GM12801 (cell line): ENCODE results near the gene SRXN1.

Experiments
- CTCF ChIP-seq: IDR thresholded peaks from one replicate; pipeline ENCODE4 v1.5.1; 2011; ENCODE audit warnings: control low read depth; ENCODE audit not compliant: insufficient read length; ENCODE audit errors: extremely low read depth

The SRXN1 gene

DNA sequence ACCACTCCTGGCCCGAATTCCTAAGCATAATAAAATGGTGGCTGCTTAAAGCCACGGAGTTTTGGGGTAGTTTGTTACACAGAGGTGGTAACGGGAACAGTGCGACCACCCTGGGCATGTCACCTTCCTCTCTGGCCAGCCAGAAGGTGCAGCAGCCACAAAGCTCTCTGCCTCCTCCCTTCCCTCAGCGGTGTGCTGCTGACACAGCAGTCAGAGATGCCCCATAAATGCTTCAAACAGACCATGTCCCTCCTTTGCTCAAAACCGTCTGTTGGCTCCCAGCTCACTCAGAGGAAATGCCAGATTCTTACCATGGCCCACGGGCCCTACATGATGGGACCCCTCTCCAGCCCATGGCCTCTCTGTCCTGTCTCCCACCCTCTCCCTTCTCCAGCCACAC, 30.8 kb downstream of the SRXN1 start:
- TF ChIP-seq CTCF = no peak

- no peak for TF ChIP-seq CTCF
Measured at GRCh38 chr20:621125-621756, 31.8 kb downstream of the SRXN1 start.

DNA sequence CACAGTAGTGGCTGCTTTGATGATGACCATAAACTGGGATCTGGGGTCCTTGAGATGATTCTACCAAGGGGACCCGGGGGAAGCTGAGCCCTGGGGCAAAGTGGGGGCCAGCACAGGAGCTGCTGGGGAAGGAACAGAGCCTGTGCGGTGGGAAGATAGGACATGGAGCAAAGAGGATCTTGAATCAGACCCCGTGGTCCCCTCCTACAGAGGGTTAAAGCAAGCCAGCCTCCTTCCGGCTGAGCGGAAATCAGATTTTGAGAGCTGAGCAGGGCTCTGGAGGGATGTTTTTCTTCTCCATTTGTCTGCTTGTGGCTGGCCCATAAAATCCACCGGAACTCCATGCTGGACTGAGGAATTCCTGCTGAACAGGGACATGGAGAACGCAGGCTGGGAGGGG, 32.8 kb downstream of the SRXN1 start:
- TF ChIP-seq CTCF = no peak

DNA sequence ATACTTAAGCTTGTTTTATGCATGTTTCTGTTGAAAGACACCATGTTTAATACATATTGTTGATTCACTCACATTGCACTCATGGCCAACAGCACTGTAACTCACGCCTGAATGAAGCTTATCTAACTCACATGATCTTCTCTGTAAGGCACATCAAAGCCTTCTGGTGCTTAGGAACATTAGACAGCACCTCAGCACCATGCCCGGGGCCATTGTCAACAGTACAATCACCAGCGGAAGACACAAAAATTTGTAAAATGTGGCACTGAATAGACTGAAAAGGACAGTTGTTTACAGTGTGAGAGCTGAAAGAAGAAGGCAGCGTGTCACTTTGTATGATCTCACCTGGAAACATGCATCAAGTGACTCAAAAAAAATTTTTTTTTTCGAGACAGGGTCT, 34.0 kb downstream of the SRXN1 start:
- no peak for TF ChIP-seq CTCF

GRCh38 chr20:617934-618690, 34.9 kb downstream of the SRXN1 start:
- no peak for TF ChIP-seq CTCF

DNA sequence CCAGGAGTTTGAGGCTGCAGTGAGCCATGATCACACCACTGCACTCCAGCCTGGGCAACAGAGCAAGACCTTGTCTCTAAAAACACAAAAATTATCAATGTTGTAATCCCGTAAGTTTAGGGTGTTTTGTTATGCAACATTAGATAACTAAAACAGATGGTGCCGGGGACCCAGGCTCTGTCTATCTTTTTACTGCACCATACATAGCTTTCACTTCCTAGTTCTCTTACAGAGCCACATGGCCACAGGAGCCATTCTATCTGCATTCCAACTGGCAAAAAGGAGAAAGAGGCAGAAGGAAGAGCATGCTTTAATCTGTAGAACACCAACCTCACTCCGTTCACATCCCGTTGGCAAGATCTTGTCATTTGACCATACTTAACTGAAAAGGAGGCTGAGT, 37.5 kb downstream of the SRXN1 start:
- no peak for TF ChIP-seq CTCF

DNA sequence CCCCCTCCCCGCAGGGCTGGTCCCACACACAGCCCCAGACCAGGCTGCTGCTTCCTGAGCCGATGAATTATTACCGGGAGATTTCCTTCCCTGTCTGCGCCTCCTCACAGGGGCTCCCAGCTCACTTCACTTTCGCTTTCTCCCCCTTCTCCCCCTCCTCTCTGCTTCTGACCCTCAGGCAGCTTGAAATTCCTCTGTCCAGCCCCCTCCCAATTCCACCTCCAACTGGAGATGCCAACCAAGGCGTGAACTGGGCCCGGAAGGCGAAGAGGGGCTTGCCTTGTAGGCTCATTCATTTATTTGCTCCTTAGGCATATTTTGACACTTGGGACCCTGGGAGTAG, 41.2 kb downstream of the SRXN1 start:
- no peak for TF ChIP-seq CTCF
